ENCODE data around the gene EML1. TPM values are rescaled to one million over a fixed set of nuclear protein-coding genes. Genes with fewer than 3 reads are reported as not detected.

EML1 gene
- total RNA-seq, 1 experiment from 2014 or later = 16.1 TPM

GRCh38 chr14:99772371-99773283 is 20.6 kb upstream of the EML1 start:
- ChIA-PET CTCF (no interaction called here), POLR2A (no interaction called here)
- Mint-ChIP-seq H3K27ac (no peak overlapping the region), H3K36me3 (no peaks in the 10 kb centered on the region), H3K4me1 (peaks cover 49% of the 10 kb centered on the region), H3K4me3 (no peak overlapping the region), H3K9me3 (peaks cover 7% of the 10 kb centered on the region), H3K27me3 (ENCODE audit: low read depth) (no peaks in the 10 kb centered on the region)
- TF ChIP-seq ZNF671 (CRISPR knock-in tag; IDR thresholded peaks at IDR 0.05) = no peak
- TF ChIP-seq ZNF425 (CRISPR knock-in tag; conservative IDR thresholded peaks at IDR 0.05) = no peak
- TF ChIP-seq ZNF263 (CRISPR knock-in tag; IDR thresholded peaks at IDR 0.05; ENCODE audit: low read depth) = no peak
- no peak for TF ChIP-seq IRF2 (CRISPR knock-in tag; IDR thresholded peaks at IDR 0.05; ENCODE audit: borderline replicate concordance, low read depth)
- no peak for TF ChIP-seq E2F4 (CRISPR knock-in tag; IDR thresholded peaks at IDR 0.05; ENCODE audit: borderline replicate concordance, low read depth)
- DNase-seq (ENCODE audit: low spot score) = no peak
- ATAC-seq = no peak

GRCh38 chr14:99773521-99774497 is 19.4 kb upstream of the EML1 start:
- Mint-ChIP-seq H3K4me1 (peaks cover 41% of the 10 kb centered on the region), H3K9me3 (peaks cover 15% of the 10 kb centered on the region), H3K27me3 (ENCODE audit: low read depth) (no peaks in the 10 kb centered on the region), H3K4me3 (peak overlapping the region; percentile 38), H3K27ac (0 out of 2 replicates have a peak overlapping the region, but pooled peaks have one; percentile 71), H3K36me3 (peaks cover 7% of the 10 kb centered on the region)
- ATAC-seq (peak; percentile 59), DNase-seq (ENCODE audit: low spot score) (no peak)
- ChIA-PET POLR2A (no interaction called here), CTCF (interaction anchor here (0.9 to 1.8 kb wide), 5 partner anchors 22 to 113 kb away, joined by 3 to 4 read pairs (median 3); no protein-coding TSS in a partner anchor)
- TF ChIP-seq ZBTB43 (CRISPR knock-in tag; IDR thresholded peaks at IDR 0.05) = no peak
- TF ChIP-seq PRRX2 (CRISPR knock-in tag; IDR thresholded peaks at IDR 0.05) = no peak
- TF ChIP-seq ZBTB21 (CRISPR knock-in tag; IDR thresholded peaks at IDR 0.05; ENCODE audit: borderline replicate concordance) = no peak
- no peak for TF ChIP-seq FOXP1 (CRISPR knock-in tag; IDR thresholded peaks at IDR 0.05; ENCODE audit: borderline replicate concordance)
- no peak for TF ChIP-seq TEAD1 (CRISPR knock-in tag; IDR thresholded peaks at IDR 0.05)
- TF ChIP-seq ATF2 (CRISPR knock-in tag; IDR thresholded peaks at IDR 0.05; ENCODE audit: borderline replicate concordance, low read depth) = no peak
- no peak for TF ChIP-seq FOXK1 (CRISPR knock-in tag; IDR thresholded peaks at IDR 0.05)
- TF ChIP-seq ERG (CRISPR knock-in tag; IDR thresholded peaks at IDR 0.05) = no peak
- TF ChIP-seq GABPB1 (CRISPR knock-in tag; IDR thresholded peaks at IDR 0.05) = no peak
- TF ChIP-seq ZNF532 (CRISPR knock-in tag; IDR thresholded peaks at IDR 0.05; ENCODE audit: borderline replicate concordance) = no peak
- TF ChIP-seq ZNF263 (CRISPR knock-in tag; IDR thresholded peaks at IDR 0.05; ENCODE audit: low read depth) = no peak
- no peak for TF ChIP-seq SOX15 (CRISPR knock-in tag; IDR thresholded peaks at IDR 0.05)
- TF ChIP-seq ELF4 (CRISPR knock-in tag; IDR thresholded peaks at IDR 0.05; ENCODE audit: low read depth) = no peak
- TF ChIP-seq HMGA2 (CRISPR knock-in tag; IDR thresholded peaks at IDR 0.05) = no peak

Measured in WTC11 (cell line).